T-helper 1 cell treated with Interleukin-12 subunit alpha and Interleukin-12 subunit beta and Interleukin-4 antibody, amounts not matched to agents 30 μg/mL and 1 μg/mL, for 36 hours (primary cell): Measurements from ENCODE around the gene NUS1.
"Not testable (repeated sequence)": the region's sequence is repeated elsewhere in the genome, so short reads cannot be mapped to it uniquely, and the experiment has no call there.

Experiments
- H3K27ac Mint-ChIP-seq: one replicate; pipeline ENCODE4 v1.8.0; 2021; ENCODE audit warnings: mild to moderate bottlenecking, mixed read lengths
- H3K27me3 Mint-ChIP-seq: one replicate; pipeline ENCODE4 v1.8.0; 2021; ENCODE audit warnings: low read depth, mixed read lengths
- H3K36me3 Mint-ChIP-seq: one replicate; pipeline ENCODE4 v1.8.0; 2021; ENCODE audit warnings: low read depth, mixed read lengths
- H3K4me1 Mint-ChIP-seq: one replicate; pipeline ENCODE4 v1.8.0; 2021; ENCODE audit warnings: low read depth, mixed read lengths
- H3K4me3 Mint-ChIP-seq: one replicate; pipeline ENCODE4 v1.8.0; 2021; ENCODE audit warnings: mild to moderate bottlenecking, moderate library complexity, mixed read lengths
- H3K9me3 Mint-ChIP-seq: one replicate; pipeline ENCODE4 v1.8.0; 2021; ENCODE audit warnings: mixed read lengths

The NUS1 gene

DNA sequence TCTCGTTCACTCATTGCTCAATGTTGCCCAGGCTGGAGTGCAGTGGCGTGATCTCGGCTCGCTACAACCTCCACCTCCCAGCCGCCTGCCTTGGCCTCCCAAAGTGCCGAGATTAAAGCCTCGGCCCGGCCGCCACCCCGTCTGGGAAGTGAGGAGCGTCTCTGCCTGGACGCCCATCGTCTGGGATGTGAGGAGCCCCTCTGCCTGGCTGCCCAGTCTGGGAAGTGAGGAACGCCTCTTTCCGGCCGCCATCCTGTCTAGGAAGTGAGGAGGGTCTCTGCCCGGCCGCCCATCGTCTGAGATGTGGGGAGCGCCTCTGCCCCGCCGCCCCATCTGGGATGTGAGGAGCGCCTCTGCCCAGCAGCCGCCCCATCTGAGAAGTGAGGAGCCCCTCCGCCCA lies 75.4 kb downstream of the NUS1 start:
- not testable (repeated sequence) for H3K4me3 Mint-ChIP-seq, H3K27ac Mint-ChIP-seq, H3K27me3 Mint-ChIP-seq, H3K4me1 Mint-ChIP-seq, H3K36me3 Mint-ChIP-seq
- H3K9me3 Mint-ChIP-seq, result peaks cover 11% of the 10 kb centered on the region
